IPS DF 6.9 (cell line): ENCODE measurements around the gene GLB1L.

Experiments used
- DNase-seq: peaks from one replicate; pipeline ENCODE4 v3.0.0-alpha.2; 2013; ENCODE audit warnings: low read depth, low spot score
- H3K27ac ChIP-seq: one replicate; pipeline ENCODE4 v1.5.1; 2013; ENCODE audit warnings: low read length, control low read depth
- H3K27me3 ChIP-seq: 2 replicates; pipeline ENCODE4 v1.6.1; 2013; ENCODE audit warnings: mild to moderate bottlenecking, low read length; ENCODE audit not compliant: control insufficient read depth, insufficient read depth
- H3K36me3 ChIP-seq: 2 replicates; pipeline ENCODE4 v1.6.1; 2013; ENCODE audit warnings: low read length; ENCODE audit not compliant: control insufficient read depth, insufficient read depth
- H3K4me1 ChIP-seq: 2 replicates; pipeline ENCODE4 v1.6.1; 2013; ENCODE audit warnings: low read length; ENCODE audit not compliant: control insufficient read depth, insufficient read depth
- H3K4me3 ChIP-seq: 2 replicates; pipeline ENCODE4 v1.5.1; 2013; ENCODE audit warnings: mild to moderate bottlenecking, low read length
- H3K9me3 ChIP-seq: 2 replicates; pipeline ENCODE4 v1.6.1; 2013; ENCODE audit warnings: low read length, inconsistent platforms; ENCODE audit not compliant: control insufficient read depth, insufficient read depth
- WGBS: extraction: QIAGEN DNeasy Blood & Tissue Kit; methylation state at CpG from one replicate; pipeline ENCODE4 v1.1.7; 2013; ENCODE audit warnings: mixed read lengths, missing lambda C conversion rate; ENCODE audit not compliant: insufficient read length, insufficient coverage; 5-methylcytosine and 5-hydroxymethylcytosine counted together

The GLB1L gene

DNA sequence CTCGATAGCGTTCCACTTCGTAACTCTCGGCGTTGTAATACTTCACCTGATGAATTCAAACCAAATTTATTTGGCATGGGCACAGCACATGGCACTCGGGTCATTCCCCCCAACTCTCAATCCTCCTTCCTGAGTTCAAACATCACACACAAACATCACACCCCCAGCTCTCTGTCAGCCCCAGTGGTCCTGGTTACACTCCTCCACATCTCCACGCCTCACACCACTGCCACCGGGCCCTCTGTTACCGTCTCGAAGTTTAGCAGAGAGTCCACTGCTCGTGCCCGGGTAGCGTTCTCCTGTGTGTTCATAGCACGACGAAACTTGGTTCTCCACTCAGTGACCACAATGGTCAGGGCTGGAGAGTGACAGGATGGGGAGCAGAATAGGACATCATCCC is 31.1 kb downstream of the GLB1L start:
- Histone ChIP-seq H3K9me3 (no peaks in the 10 kb centered on the region), H3K27ac (no peak overlapping the region), H3K4me1 (peaks cover 6% of the 10 kb centered on the region), H3K27me3 (no peaks in the 10 kb centered on the region), H3K36me3 (peaks cover 24% of the 10 kb centered on the region), H3K4me3 (no peak overlapping the region)
- no CpG with 5 or more reads among the region's 15 CpGs for WGBS
- no peak for DNase-seq

DNA sequence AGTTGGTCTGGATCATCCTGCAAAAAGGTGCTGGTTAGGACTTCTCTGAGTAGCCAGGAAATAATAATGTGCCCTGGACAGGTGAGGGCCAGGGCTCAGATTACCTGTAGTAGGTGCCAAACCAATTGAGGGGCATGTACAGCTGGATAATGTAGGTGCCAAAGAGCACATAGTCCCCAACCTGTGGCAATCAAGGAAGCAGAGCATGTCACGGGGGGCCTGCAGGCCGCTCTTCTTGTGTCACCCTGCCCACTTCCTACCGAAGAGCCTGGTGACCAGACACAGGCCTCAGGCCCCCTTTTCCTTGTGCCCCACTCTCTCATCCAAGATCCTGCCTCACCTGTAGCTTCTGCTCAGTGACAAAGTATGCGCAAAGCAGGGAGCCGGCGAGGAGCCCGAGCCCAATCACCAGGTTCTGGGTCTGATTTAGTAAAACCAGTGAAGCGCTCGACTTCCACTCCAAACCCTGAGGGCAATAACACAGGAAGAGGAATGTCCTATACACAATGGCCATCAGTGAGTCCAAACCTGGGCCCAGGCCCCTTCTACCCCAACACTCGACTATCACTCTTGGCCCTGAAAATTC is 31.7 kb downstream of the GLB1L start:
- H3K27ac ChIP-seq, result no peak overlapping the region
- peaks cover 6% of the 10 kb centered on the region for H3K4me1 ChIP-seq
- no peaks in the 10 kb centered on the region for H3K9me3 ChIP-seq
- H3K36me3 ChIP-seq, result peaks cover 24% of the 10 kb centered on the region
- H3K4me3 ChIP-seq, result no peak overlapping the region
- H3K27me3 ChIP-seq, result no peaks in the 10 kb centered on the region
- DNase-seq, result no peak
- no CpG with 5 or more reads among the region's 10 CpGs for WGBS

DNA sequence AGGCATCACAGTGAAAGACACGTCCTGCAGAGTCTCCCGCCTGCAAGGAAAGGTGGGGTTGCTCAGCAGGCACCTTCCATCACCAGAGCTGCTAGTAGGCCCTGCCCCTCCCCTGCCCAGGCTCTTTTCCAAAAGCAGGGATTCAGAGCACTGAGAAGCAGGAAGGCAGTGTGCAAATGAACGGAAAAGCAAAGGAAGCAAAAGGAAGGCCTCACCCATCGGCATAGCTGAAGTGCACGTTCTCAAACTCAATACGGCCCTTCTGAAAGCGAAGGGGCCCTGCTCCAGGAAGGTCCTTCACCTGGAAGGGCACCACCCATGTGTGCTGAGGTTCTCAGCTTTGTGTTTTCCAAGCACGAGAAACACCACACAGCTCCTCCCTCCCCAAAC is 32.2 kb downstream of the GLB1L start:
- peaks cover 5% of the 10 kb centered on the region for H3K4me1 ChIP-seq

DNA sequence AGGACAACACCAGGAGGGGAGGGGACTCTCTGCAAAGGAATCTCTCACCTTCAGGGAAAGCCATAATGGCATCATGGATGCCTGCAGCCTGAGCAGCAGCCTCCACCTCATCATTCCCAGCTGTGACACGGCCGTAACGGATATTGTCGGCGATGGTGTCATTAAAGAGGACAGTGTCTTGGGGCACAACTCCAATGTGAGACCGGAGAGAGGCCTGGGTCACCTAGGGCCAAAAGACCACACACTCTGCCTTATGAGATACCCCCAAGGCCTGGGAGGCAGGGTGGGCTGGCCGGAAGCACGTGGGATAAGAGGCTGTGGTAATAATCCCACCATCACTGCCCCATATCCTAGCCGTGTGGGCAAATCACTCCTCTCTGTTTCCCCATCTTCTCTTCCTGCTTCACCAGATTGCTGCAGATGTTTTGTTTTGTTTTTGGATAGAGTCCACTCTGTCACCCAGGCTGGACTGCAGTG is 34.3 kb downstream of the GLB1L start:
- Histone ChIP-seq H3K27ac (no peak overlapping the region), H3K27me3 (no peaks in the 10 kb centered on the region), H3K36me3 (peaks cover 24% of the 10 kb centered on the region), H3K4me3 (no peak overlapping the region), H3K9me3 (no peaks in the 10 kb centered on the region), H3K4me1 (0 out of 2 replicates have a peak, but pooled peaks cover 1% of the 10 kb centered on the region)
- no CpG with 5 or more reads among the region's 9 CpGs for WGBS
- DNase-seq, result no peak

More for the DNA sequence above, 32.2 kb downstream of the GLB1L start:
- Histone ChIP-seq H3K36me3 (peaks cover 24% of the 10 kb centered on the region), H3K9me3 (no peaks in the 10 kb centered on the region), H3K4me3 (no peak overlapping the region), H3K27ac (no peak overlapping the region), H3K27me3 (no peaks in the 10 kb centered on the region)
- no CpG with 5 or more reads among the region's 8 CpGs for WGBS
- DNase-seq, result no peak

DNA sequence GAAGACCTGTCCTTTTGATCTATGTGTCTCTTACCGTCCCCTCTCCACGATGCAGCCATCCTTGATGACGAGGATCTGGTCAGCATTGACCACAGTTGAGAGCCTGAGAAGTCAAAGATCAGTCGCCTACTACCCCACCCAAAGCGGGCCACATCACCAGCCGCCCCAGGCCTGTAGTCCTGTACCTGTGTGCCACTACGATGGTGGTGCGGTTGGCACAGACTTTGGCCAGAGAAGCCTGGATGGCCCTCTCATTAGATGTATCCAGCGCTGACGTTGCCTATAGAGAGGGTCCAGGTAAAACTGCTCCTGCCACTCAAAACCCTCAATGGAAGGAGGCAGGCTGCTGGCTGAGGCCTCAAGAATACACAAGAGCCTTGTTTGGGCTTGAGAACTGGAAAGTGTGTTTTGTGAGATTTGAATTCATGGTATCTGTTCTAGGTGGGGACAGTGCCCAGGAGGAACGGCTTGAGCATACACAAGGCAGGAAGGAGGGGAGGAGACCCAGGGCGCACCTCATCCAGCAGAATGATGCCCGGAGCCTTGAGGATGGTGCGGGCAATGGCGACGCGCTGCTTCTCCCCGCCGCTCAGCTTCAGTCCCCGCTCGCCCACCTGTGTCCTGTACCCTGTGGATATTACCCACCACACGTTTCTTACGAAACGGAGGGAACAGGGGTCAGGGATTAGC is 34.9 kb downstream of the GLB1L start:
- no peak for DNase-seq
- no peak overlapping the region for H3K4me3 ChIP-seq
- H3K9me3 ChIP-seq, result no peaks in the 10 kb centered on the region
- peaks cover 24% of the 10 kb centered on the region for H3K36me3 ChIP-seq
- H3K4me1 ChIP-seq, result 0 out of 2 replicates have a peak, but pooled peaks cover 1% of the 10 kb centered on the region
- no peaks in the 10 kb centered on the region for H3K27me3 ChIP-seq
- WGBS, result no CpG with 5 or more reads among the region's 24 CpGs
- H3K27ac ChIP-seq, result no peak overlapping the region

DNA sequence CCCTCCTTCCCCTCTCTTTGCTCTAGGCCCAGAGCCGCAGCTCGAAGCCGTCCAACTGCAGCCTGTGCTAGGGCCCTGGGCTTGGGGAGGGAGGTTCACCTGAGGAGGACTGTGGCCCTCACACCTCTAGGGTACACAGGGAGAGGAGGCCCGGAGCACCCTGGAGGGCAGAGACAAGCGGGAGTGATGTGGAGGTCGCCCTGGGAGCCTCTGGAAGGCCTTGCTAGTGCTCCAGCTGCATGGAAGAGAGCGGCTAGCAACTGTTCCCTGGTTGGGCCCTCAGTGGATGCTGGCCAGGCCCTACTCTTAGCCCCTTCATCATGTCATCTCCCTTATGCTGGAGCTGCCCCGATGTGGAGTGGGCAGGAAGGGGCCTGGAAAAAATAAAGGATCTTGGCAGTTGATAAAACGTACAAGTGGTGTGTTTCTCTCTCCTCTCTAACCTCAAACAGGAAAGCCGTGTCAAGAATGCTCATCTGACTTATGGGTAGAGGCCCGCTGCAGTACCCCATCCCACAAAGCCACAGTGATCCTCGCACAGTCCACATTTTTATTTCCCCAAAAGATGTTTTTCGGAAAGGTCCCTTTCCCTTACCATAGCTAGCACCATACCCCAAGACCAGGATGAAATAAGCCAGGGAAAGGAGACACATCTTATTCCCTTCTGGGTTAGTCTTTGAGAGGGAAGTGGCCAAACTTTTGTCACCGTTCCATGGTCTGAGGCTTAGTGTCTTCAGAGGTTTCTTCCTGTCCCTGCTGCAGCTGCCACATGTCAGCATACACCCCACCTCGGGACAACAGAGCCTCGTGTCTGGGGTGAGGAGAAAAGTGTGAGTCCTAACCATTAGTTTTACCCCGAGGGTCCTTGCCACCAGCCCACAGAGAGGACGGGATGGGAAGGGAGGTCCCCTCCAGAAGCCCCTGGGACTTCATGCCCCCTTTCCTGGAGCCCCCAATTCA is 35.7 kb downstream of the GLB1L start:
- Histone ChIP-seq H3K36me3 (peaks cover 21% of the 10 kb centered on the region), H3K27me3 (no peaks in the 10 kb centered on the region), H3K4me3 (no peak overlapping the region), H3K27ac (no peak overlapping the region), H3K9me3 (no peaks in the 10 kb centered on the region), H3K4me1 (0 out of 2 replicates have a peak, but pooled peaks cover 1% of the 10 kb centered on the region)
- no peak for DNase-seq
- no CpG with 5 or more reads among the region's 18 CpGs for WGBS

DNA sequence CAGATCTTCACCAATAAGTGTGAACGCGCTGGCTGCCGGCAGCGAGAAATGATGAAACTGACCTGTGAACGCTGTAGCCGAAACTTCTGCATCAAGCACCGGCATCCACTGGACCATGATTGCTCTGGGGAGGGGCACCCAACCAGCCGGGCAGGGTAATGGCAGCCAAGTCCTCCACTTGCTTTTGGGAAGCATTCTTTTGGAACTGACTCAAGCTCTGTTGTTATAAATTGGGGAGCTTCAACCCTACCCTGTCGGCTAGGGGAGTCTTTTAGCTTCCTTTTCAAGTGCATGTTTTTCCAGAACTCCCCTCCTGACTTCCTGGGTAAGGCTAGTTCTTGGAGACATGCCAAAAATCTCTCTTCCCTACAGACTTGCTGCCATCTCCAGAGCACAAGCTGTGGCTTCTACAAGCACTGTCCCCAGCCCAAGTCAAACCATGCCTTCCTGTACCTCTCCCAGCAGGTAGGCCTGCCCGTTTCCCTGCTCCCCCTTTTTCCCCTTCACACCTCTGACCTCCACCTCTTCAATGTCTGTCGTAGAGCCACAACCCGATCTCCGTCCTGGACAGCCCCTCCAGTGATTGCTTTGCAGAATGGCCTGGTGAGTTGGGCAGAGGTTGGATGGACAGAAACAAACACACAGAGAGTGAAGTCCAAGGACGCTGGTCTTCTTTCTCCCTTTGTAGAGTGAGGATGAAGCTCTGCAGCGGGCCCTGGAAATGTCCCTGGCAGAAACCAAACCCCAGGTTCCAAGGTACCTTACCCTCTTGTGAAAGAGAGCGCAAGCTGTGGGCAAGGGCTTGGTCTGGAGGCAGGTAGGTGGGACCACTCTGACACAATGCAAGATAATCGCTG is 37.1 kb downstream of the GLB1L start:
- DNase-seq, result no peak

DNA sequence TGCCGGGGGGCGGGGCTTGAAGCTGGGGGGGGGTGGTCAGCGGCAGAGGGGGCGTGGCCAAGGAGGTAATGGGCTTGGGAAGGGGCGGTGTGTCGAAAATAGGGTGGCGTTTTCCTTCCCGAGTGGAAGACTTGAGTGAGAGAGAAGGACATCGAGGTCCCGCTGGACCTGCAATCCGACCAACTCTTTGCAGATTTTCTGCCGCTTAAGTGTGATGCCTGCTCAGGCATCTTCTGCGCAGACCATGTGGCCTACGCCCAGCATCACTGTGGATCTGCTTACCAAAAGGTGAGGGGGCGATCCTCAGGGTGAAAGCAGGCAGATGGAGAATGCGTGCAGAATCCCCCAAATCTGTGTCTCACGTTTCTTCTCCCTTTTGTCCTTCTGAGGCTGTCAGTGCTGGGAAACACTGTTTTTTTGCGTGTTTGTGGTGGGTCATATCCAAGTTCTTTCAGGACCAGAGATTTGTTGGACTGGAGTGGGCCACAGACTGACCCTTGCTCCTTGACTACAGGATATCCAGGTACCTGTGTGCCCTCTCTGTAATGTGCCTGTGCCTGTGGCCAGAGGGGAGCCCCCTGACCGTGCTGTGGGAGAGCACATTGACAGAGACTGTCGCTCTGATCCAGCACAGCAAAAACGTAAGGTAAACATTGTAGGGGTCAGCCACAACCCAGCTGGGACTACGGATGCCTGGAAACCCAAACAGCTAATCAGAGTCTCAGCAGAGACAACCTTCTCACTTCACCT is 37.9 kb downstream of the GLB1L start:
- Histone ChIP-seq H3K27me3 (no peaks in the 10 kb centered on the region), H3K36me3 (peaks cover 9% of the 10 kb centered on the region), H3K4me3 (peak overlapping the region; percentile 43; the same call in 1 of the 2 replicates), H3K4me1 (0 out of 2 replicates have a peak, but pooled peaks cover 1% of the 10 kb centered on the region), H3K9me3 (no peaks in the 10 kb centered on the region), H3K27ac (no peak overlapping the region)
- no peak for DNase-seq
- no CpG with 5 or more reads among the region's 22 CpGs for WGBS

More for the DNA sequence above, 37.1 kb downstream of the GLB1L start:
- Histone ChIP-seq H3K27ac (no peak overlapping the region), H3K4me1 (0 out of 2 replicates have a peak, but pooled peaks cover 1% of the 10 kb centered on the region), H3K27me3 (no peaks in the 10 kb centered on the region), H3K9me3 (no peaks in the 10 kb centered on the region), H3K4me3 (no peak overlapping the region), H3K36me3 (peaks cover 13% of the 10 kb centered on the region)
- WGBS, result no CpG with 5 or more reads among the region's 17 CpGs
